Measurements from ENCODE around the gene PRELID3B.

PRELID3B gene

DNA sequence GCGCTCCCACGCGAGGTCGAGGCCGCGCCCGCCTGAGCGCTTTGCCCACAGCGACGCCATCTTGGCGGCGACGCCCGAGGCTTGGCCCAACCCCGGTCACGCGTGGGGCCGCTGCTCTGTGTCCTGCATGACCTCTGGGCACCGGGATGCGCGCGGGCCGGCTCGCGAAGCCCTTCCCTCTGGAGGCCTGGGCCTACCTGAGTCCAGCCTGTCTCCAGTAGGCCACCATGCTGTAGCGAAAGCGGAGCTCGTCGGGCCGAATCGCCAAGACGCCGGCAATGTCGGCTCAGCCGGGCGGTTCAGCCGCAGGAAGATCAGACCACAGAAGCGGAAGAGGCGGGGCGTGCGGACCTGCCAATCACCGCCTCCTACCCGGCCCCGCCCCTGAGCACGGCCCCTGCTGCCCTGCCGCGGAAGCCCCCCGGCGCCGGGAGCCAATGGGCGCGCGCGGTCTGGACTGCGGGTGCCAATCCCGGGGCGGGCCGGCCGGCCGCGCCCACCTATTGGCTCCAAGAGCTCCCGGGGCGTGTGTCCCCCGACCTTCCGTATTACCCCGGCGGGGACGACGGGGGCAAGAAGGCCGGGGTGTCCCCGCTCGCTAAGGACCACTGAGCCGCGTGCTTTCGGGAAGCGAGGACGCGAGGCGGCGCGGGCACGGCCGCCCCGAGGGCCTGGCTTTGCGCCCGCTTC, 10.4 kb downstream of the PRELID3B start, which contains the start of gene ATP5F1E:
Gene ATP5F1E (minus strand): TSS at position 313 of the 690 bp plus-strand sequence. CDS start 84 bp downstream, at position 229.
- peak within 1 kb of the TSS; percentile 93 for H3K27ac ChIP-seq
- TF ChIP-seq, protein P1, sequence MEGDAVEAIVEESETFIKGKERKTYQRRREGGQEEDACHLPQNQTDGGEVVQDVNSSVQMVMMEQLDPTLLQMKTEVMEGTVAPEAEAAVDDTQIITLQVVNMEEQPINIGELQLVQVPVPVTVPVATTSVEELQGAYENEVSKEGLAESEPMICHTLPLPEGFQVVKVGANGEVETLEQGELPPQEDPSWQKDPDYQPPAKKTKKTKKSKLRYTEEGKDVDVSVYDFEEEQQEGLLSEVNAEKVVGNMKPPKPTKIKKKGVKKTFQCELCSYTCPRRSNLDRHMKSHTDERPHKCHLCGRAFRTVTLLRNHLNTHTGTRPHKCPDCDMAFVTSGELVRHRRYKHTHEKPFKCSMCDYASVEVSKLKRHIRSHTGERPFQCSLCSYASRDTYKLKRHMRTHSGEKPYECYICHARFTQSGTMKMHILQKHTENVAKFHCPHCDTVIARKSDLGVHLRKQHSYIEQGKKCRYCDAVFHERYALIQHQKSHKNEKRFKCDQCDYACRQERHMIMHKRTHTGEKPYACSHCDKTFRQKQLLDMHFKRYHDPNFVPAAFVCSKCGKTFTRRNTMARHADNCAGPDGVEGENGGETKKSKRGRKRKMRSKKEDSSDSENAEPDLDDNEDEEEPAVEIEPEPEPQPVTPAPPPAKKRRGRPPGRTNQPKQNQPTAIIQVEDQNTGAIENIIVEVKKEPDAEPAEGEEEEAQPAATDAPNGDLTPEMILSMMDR (conservative IDR thresholded peaks at IDR 0.05): no peak

DNA sequence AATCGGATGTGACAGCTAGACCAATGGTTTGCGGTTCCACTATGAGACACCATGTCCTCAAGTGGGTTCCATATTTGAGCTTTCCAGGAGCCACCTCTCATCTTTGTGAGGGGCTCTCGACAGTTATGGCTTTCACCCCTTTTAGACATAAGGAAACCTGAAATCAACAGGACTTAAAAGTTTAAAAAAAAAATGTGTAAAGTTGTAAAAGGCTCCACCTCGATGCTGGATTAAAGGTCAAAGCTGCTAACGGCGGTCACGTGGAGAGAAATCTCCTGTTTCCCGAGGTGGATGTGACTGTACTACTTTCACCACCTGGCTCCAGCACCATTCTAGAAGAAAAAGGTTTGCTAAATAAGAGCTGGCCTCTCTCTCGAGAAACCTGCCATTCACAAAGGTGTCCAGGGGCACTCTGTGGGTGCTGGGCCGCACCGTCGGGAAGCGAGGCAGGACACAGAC, 11.0 kb downstream of the PRELID3B start:
- peak overlapping the region; percentile 93 for H3K27ac ChIP-seq
- TF ChIP-seq, protein P1 (conservative IDR thresholded peaks at IDR 0.05): no peak

DNA sequence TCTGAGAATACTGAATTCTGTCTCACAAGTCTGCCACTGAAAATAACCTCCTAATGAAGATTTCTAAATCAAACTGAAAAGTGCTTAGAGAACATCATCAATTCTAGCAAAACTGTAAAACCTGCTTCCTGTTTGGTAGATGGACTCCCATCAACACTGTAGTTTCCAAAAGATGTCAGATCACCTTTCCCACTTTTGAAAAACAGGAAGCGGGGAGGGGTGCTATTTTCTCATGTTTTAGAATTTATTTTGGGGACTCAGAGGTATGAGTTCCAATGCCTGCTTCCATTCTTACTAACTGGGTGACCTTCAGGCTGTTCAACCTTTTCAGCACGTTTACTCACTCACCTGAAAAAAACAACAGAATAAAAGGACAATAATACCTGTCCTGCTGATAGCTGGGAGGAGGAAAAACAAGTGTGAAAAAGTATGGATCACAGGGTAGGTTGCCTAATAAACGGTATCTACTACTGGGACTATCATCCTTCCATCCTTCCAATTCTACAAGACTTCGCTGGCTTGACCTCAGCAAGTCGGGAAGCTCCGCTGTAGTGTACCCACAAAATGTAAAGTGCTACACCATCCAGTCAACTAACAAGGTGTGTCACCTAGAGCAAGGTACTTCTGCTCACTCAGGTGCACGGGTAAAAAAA, 11.5 kb downstream of the PRELID3B start:
- TF ChIP-seq, protein P1 (conservative IDR thresholded peaks at IDR 0.05): no peak
- peak overlapping the region; percentile 93 for H3K27ac ChIP-seq

- peak overlapping the region; percentile 3; the same call in 1 of the 2 replicates for H3K27ac ChIP-seq
- TF ChIP-seq, protein P1 (conservative IDR thresholded peaks at IDR 0.05): no peak
Measured at GRCh38 chr20:59028812-59029211, 13.8 kb downstream of the PRELID3B start.

DNA sequence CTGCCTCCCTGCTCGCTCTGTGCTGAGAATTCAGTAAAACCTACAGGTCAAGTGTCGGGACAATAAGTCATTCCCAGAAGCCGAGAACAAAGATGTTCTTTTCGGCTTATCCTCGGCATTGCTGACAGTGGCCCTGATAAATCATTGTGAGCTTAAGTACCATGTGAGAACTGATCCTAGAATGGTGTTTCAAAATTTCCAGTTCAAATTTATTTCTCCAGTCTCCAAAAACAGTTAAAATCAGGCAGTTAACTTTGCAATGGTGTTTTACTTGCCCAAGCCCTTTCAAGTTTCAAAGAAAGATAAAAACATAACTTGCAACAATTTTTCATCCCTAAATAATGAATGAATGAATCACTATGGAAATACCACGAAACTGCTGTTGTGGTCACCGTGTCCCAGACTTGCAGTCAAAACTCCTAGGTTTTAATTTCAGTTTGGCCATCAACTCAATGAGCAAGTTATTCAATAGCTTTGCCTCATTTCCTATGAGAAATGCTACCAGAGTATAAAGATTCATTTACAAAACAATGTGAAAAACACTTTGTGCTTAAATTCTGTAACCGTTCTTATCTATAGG, 14.8 kb downstream of the PRELID3B start:
- H3K27ac ChIP-seq: no peak overlapping the region
- TF ChIP-seq, protein P1 (conservative IDR thresholded peaks at IDR 0.05): no peak

DNA sequence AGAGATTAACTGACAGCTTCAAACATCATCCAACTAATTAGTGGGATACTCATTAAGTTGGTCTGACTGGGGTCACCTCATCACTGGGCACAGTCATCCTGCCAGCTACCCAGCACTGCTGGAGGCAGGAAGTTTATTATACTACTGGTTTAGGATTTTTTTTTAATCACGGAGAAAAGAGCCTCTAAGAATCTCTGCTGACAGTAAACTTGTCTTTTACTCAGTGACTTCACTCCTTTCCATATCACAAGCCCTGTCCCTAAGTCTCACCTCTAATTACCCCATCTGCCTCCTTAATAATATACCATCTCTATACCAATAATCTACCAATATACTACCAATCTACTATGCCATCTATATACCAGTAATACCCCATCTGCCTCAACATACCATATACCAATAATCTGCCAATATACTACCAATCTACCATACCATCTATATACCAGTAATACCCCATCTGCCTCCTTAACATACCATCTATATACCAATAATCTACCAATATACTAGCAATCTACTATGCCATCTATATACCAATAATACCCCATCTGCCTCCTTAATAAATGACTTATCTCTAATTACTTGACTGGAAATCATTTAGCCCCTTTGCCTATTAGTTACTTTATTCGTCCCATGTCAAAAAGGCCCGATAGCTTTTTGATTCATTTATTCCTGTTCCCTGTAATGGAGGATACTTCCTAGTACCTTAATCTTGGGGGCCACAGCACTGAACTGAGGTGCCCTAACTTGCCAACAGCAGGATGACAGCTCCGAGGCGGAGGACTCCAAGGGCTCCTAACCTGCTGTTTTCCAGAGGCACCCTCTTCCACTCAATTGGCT, 15.5 kb downstream of the PRELID3B start:
- TF ChIP-seq, protein P1 (conservative IDR thresholded peaks at IDR 0.05): no peak
- H3K27ac ChIP-seq: no peak overlapping the region
